Measurements from ENCODE around the gene GPR68.
"Not testable (repeated sequence)": the region's sequence is repeated elsewhere in the genome, so short reads cannot be mapped to it uniquely, and the experiment has no call there.

The GPR68 gene

GRCh38 chr14:91226360-91226759 lies 18.1 kb downstream of the GPR68 start:
- H3K27me3 ChIP-seq (ENCODE audit: control insufficient read depth in 3 of 3, insufficient read depth in 3 of 3, low read depth in 1 of 3, low read length in 3 of 3); H2AFZ ChIP-seq (ENCODE audit: low read length); H3K14ac ChIP-seq (ENCODE audit: low read length); H3K4me2 ChIP-seq (ENCODE audit: insufficient read depth, low read length, poor library complexity, severe bottlenecking); H2BK15ac ChIP-seq (ENCODE audit: low read length); H2BK12ac ChIP-seq (ENCODE audit: low read length); H3K79me1 ChIP-seq (ENCODE audit: low read depth, low read length); H4K91ac ChIP-seq (ENCODE audit: low read depth, low read length, poor library complexity); H3K27ac ChIP-seq (replicated peaks; ENCODE audit: low read length); H3K23ac ChIP-seq (ENCODE audit: low read depth, low read length, poor library complexity); H3K9ac ChIP-seq (ENCODE audit: low read depth, low read length, poor library complexity); DNase-seq (ENCODE audit: low spot score); H3K18ac ChIP-seq (ENCODE audit: low read length); H3K4me1 ChIP-seq (ENCODE audit: control insufficient read depth in 2 of 2, insufficient read depth in 1 of 2, low read depth in 1 of 2, low read length in 2 of 2); H2BK5ac ChIP-seq (ENCODE audit: low read length); H3K4me3 ChIP-seq (ENCODE audit: low read length in 2 of 2); H2BK120ac ChIP-seq (ENCODE audit: low read depth, low read length); H3K4ac ChIP-seq (ENCODE audit: low read length); H4K8ac ChIP-seq (ENCODE audit: low read depth, low read length); H2AK5ac ChIP-seq (ENCODE audit: low read depth, low read length): not testable (repeated sequence)
- Histone ChIP-seq H3K36me3 (replicated peaks in 1 of 2; ENCODE audit: control insufficient read depth in 2 of 2, insufficient read depth in 2 of 2, low read length in 2 of 2) (peaks cover 4 to 14% of the 10 kb centered on the region in 2 donors), H3K9me3 (replicated peaks in 1 of 2; ENCODE audit: control insufficient read depth in 2 of 2, insufficient read depth in 1 of 2, low read depth in 1 of 2, low read length in 2 of 2) (peaks cover 10 to 12% of the 10 kb centered on the region in 2 donors)
- WGBS, 2 donors (ENCODE audit: extremely low coverage in 2 of 2, insufficient read length in 2 of 2, insufficient replicate concordance in 1 of 2) = no CpG with 5 or more reads among the region's 4 CpGs

- Histone ChIP-seq H4K91ac (ENCODE audit: low read depth, low read length, poor library complexity) (no peak overlapping the region), H2BK15ac (ENCODE audit: low read length) (no peak overlapping the region), H3K18ac (ENCODE audit: low read length) (no peak overlapping the region), H3K4me1 (ENCODE audit: control insufficient read depth in 2 of 2, insufficient read depth in 1 of 2, low read depth in 1 of 2, low read length in 2 of 2) (peaks cover 0 to 3% of the 10 kb centered on the region in 2 donors), H3K4me2 (ENCODE audit: insufficient read depth, low read length, poor library complexity, severe bottlenecking) (no peak overlapping the region), H4K8ac (ENCODE audit: low read depth, low read length) (no peak overlapping the region), H2BK120ac (ENCODE audit: low read depth, low read length) (no peak overlapping the region), H3K4me3 (ENCODE audit: low read length in 2 of 2) (no peak overlapping the region), H3K14ac (ENCODE audit: low read length) (no peak overlapping the region), H3K79me1 (ENCODE audit: low read depth, low read length) (no peaks in the 10 kb centered on the region), H3K36me3 (replicated peaks in 1 of 2; ENCODE audit: control insufficient read depth in 2 of 2, insufficient read depth in 2 of 2, low read length in 2 of 2) (peaks cover 4 to 18% of the 10 kb centered on the region in 2 donors), H3K9me3 (replicated peaks in 1 of 2; ENCODE audit: control insufficient read depth in 2 of 2, insufficient read depth in 1 of 2, low read depth in 1 of 2, low read length in 2 of 2) (peaks cover 0 to 7% of the 10 kb centered on the region in 2 donors), H2BK5ac (ENCODE audit: low read length) (no peak overlapping the region), H3K27me3 (ENCODE audit: control insufficient read depth in 3 of 3, insufficient read depth in 3 of 3, low read depth in 1 of 3, low read length in 3 of 3) (no peaks in the 10 kb centered on the region), H3K27ac (replicated peaks; ENCODE audit: low read length) (no peak overlapping the region), H3K23ac (ENCODE audit: low read depth, low read length, poor library complexity) (no peak overlapping the region), H2AFZ (ENCODE audit: low read length) (no peak overlapping the region), H2AK5ac (ENCODE audit: low read depth, low read length) (no peak overlapping the region), H3K4ac (ENCODE audit: low read length) (no peak overlapping the region), H3K9ac (ENCODE audit: low read depth, low read length, poor library complexity) (no peak overlapping the region), H2BK12ac (ENCODE audit: low read length) (no peak overlapping the region)
- WGBS, 2 donors (ENCODE audit: extremely low coverage in 2 of 2, insufficient read length in 2 of 2, insufficient replicate concordance in 1 of 2) = no CpG with 5 or more reads among the region's 7 CpGs
- DNase-seq (ENCODE audit: low spot score) = no peak
Measured at GRCh38 chr14:91225025-91225424, 19.5 kb downstream of the GPR68 start.

DNA sequence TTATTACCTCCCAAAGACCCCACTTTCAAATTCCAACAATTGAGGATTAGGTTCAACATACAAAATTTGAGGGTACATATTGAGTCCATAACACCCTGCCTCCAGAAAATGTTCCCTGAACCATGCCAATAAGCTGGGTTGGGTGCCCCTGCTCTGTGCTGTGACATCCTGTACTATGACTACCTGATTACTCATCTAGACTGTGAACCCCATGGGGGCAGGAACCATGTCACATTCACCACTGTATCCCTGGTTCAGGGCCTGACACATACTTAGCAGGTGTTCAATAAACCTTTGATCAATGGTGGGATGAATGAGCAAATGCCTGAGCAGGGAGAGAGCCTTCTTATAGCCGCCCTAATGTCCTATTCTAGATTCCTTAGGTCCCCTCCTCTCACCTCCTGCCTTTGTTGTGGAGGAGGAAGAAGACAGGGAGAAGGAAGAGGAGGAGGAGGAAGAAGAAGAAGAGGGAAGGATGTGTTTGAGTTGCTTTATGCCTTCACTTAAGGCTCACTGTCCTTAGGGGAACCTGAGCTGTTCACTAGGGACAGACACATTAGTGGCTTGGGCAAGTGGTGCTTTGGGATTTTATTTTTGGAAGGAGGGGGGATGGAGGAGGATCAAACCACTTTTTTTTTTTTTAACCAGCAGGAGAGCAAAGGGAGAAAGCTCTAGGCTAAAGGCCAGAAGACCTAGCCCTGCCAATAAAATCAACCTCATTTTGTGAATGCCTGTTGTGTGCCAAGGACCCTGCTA lies 21.3 kb downstream of the GPR68 start:
- Histone ChIP-seq H3K27me3 (ENCODE audit: control insufficient read depth in 3 of 3, insufficient read depth in 3 of 3, low read depth in 1 of 3, low read length in 3 of 3) (no peaks in the 10 kb centered on the region), H3K23ac (ENCODE audit: low read depth, low read length, poor library complexity) (no peak overlapping the region), H2BK15ac (ENCODE audit: low read length) (no peak overlapping the region), H3K4me3 (ENCODE audit: low read length in 2 of 2) (no peak overlapping the region), H2BK5ac (ENCODE audit: low read length) (no peak overlapping the region), H3K4me2 (ENCODE audit: insufficient read depth, low read length, poor library complexity, severe bottlenecking) (no peak overlapping the region), H3K79me1 (ENCODE audit: low read depth, low read length) (no peaks in the 10 kb centered on the region), H3K14ac (ENCODE audit: low read length) (no peak overlapping the region), H4K91ac (ENCODE audit: low read depth, low read length, poor library complexity) (no peak overlapping the region), H2AK5ac (ENCODE audit: low read depth, low read length) (no peak overlapping the region), H3K4me1 (ENCODE audit: control insufficient read depth in 2 of 2, insufficient read depth in 1 of 2, low read depth in 1 of 2, low read length in 2 of 2) (peaks cover 0 to 3% of the 10 kb centered on the region in 2 donors), H2AFZ (ENCODE audit: low read length) (no peak overlapping the region), H3K27ac (replicated peaks; ENCODE audit: low read length) (no peak overlapping the region), H3K4ac (ENCODE audit: low read length) (no peak overlapping the region), H3K36me3 (replicated peaks in 1 of 2; ENCODE audit: control insufficient read depth in 2 of 2, insufficient read depth in 2 of 2, low read length in 2 of 2) (peaks cover 4 to 21% of the 10 kb centered on the region in 2 donors), H3K9me3 (replicated peaks in 1 of 2; ENCODE audit: control insufficient read depth in 2 of 2, insufficient read depth in 1 of 2, low read depth in 1 of 2, low read length in 2 of 2) (peaks cover 0 to 4% of the 10 kb centered on the region in 2 donors), H2BK120ac (ENCODE audit: low read depth, low read length) (no peak overlapping the region), H3K18ac (ENCODE audit: low read length) (no peak overlapping the region), H2BK12ac (ENCODE audit: low read length) (no peak overlapping the region), H3K9ac (ENCODE audit: low read depth, low read length, poor library complexity) (no peak overlapping the region), H4K8ac (ENCODE audit: low read depth, low read length) (no peak overlapping the region)
- no CpG with 5 or more reads among the region's 1 CpG for WGBS, 2 donors (ENCODE audit: extremely low coverage in 2 of 2, insufficient read length in 2 of 2, insufficient replicate concordance in 1 of 2)
- DNase-seq (ENCODE audit: low spot score) = no peak

DNA sequence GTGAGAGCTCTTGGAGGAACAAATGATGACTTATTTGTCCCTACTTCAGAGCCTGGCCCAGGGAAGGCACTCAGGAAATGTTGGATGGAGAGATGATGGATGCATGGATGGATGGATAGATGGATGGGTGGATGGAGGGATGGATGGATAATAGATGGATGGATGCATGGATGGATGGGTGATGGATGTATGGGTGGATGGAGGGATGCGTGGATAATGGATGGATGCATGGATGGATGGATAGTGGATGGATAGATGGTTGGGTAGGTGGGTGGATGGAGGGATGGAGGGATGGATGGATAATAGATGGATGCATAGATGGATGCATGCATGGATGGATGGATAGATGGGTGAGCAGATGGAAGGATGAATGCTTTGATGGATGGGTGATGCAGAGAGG lies 23.2 kb downstream of the GPR68 start:
- Histone ChIP-seq H3K9ac (ENCODE audit: low read depth, low read length, poor library complexity) (no peak overlapping the region), H3K23ac (ENCODE audit: low read depth, low read length, poor library complexity) (no peak overlapping the region), H4K8ac (ENCODE audit: low read depth, low read length) (no peak overlapping the region), H3K4ac (ENCODE audit: low read length) (no peak overlapping the region), H3K4me3 (ENCODE audit: low read length in 2 of 2) (no peak overlapping the region), H2BK5ac (ENCODE audit: low read length) (no peak overlapping the region), H3K9me3 (replicated peaks in 1 of 2; ENCODE audit: control insufficient read depth in 2 of 2, insufficient read depth in 1 of 2, low read depth in 1 of 2, low read length in 2 of 2) (peaks cover 0 to 4% of the 10 kb centered on the region in 2 donors), H3K4me1 (ENCODE audit: control insufficient read depth in 2 of 2, insufficient read depth in 1 of 2, low read depth in 1 of 2, low read length in 2 of 2) (peaks cover 3 to 7% of the 10 kb centered on the region in 2 donors), H3K36me3 (replicated peaks in 1 of 2; ENCODE audit: control insufficient read depth in 2 of 2, insufficient read depth in 2 of 2, low read length in 2 of 2) (peaks cover 4 to 30% of the 10 kb centered on the region in 2 donors), H2AFZ (ENCODE audit: low read length) (no peak overlapping the region), H3K79me1 (ENCODE audit: low read depth, low read length) (no peaks in the 10 kb centered on the region), H2BK15ac (ENCODE audit: low read length) (no peak overlapping the region), H4K91ac (ENCODE audit: low read depth, low read length, poor library complexity) (no peak overlapping the region), H3K14ac (ENCODE audit: low read length) (no peak overlapping the region), H3K18ac (ENCODE audit: low read length) (no peak overlapping the region), H3K27ac (replicated peaks; ENCODE audit: low read length) (no peak overlapping the region), H3K27me3 (ENCODE audit: control insufficient read depth in 3 of 3, insufficient read depth in 3 of 3, low read depth in 1 of 3, low read length in 3 of 3) (no peaks in the 10 kb centered on the region), H2AK5ac (ENCODE audit: low read depth, low read length) (no peak overlapping the region), H3K4me2 (ENCODE audit: insufficient read depth, low read length, poor library complexity, severe bottlenecking) (no peak overlapping the region), H2BK120ac (ENCODE audit: low read depth, low read length) (no peak overlapping the region), H2BK12ac (ENCODE audit: low read length) (no peak overlapping the region)
- DNase-seq (ENCODE audit: low spot score) = no peak
- WGBS, 2 donors (ENCODE audit: extremely low coverage in 2 of 2, insufficient read length in 2 of 2, insufficient replicate concordance in 1 of 2) = 100% methylated on average over 1 of the region's 1 CpG; no CpG with 5 or more reads in 1 of the 2 donors
